Activated T-helper 2 cell treated with anti-CD3 and anti-CD28 coated beads, Interferon-gamma antibody, Interleukin-2, Interleukin-4, amounts not matched to agents 10 μg/mL and 5 μg/mL and 100 μg/mL, durations not matched to agents 14 hours and 24 hours and 36 hours (primary cell): Measurements from ENCODE around the gene PPM1N. TPM values are rescaled to one million over a fixed set of nuclear protein-coding genes. Genes with fewer than 3 reads are reported as not detected.

ENCODE experiments used
- DNase-seq: peaks from one replicate; pipeline ENCODE4 v3.0.0; 2021; ENCODE audit warnings: low spot score
- H3K27ac Mint-ChIP-seq: one replicate; pipeline ENCODE4 v1.8.0; 2021; ENCODE audit warnings: mixed read lengths
- H3K27me3 Mint-ChIP-seq: one replicate; pipeline ENCODE4 v1.8.0; 2021; ENCODE audit warnings: low read depth, mixed read lengths
- H3K36me3 Mint-ChIP-seq: one replicate; pipeline ENCODE4 v1.8.0; 2021; ENCODE audit warnings: low read depth, mixed read lengths
- H3K4me1 Mint-ChIP-seq: one replicate; pipeline ENCODE4 v1.8.0; 2021; ENCODE audit warnings: low read depth, mixed read lengths
- H3K4me3 Mint-ChIP-seq: one replicate; pipeline ENCODE4 v1.8.0; 2021; ENCODE audit warnings: low read depth, mild to moderate bottlenecking, moderate library complexity, mixed read lengths
- H3K9me3 Mint-ChIP-seq: one replicate; pipeline ENCODE4 v1.8.0; 2021; ENCODE audit warnings: mixed read lengths
- intact Hi-C: fragments of 100-400 bp; cut with micrococcal nuclease; formaldehyde crosslinking; loops from one replicate; pipeline ENCODE4 v1.15.1; 2023
- total RNA-seq: library from RNA; stranded (reverse); gene quantifications from 2 replicates; pipeline ENCODE4 v1.2.3, GENCODE V29; 2022

The PPM1N gene
- total RNA-seq, 1 donor from 2014 or later, result 2.5 TPM

GRCh38 chr19:45542234-45542668 lies 44.0 kb downstream of the PPM1N start:
- Mint-ChIP-seq H3K36me3 (peaks cover 3% of the 10 kb centered on the region), H3K27ac (no peak overlapping the region), H3K4me3 (no peak overlapping the region), H3K4me1 (peaks cover 5% of the 10 kb centered on the region), H3K27me3 (no peaks in the 10 kb centered on the region), H3K9me3 (peaks cover 14% of the 10 kb centered on the region)
- no peak for DNase-seq
- intact Hi-C loops, result no loop called here

GRCh38 chr19:45547211-45547770 lies 49.0 kb downstream of the PPM1N start:
- H3K4me3 Mint-ChIP-seq, result no peak overlapping the region
- no peaks in the 10 kb centered on the region for H3K9me3 Mint-ChIP-seq
- no peaks in the 10 kb centered on the region for H3K27me3 Mint-ChIP-seq
- intact Hi-C loops, result no loop called here
- no peak overlapping the region for H3K27ac Mint-ChIP-seq
- H3K4me1 Mint-ChIP-seq, result peaks cover 5% of the 10 kb centered on the region
- no peaks in the 10 kb centered on the region for H3K36me3 Mint-ChIP-seq
- DNase-seq, result no peak

- intact Hi-C loops, result no loop called here
- peaks cover 5% of the 10 kb centered on the region for H3K4me1 Mint-ChIP-seq
- no peak overlapping the region for H3K27ac Mint-ChIP-seq
- DNase-seq, result no peak
- H3K27me3 Mint-ChIP-seq, result no peaks in the 10 kb centered on the region
- no peak overlapping the region for H3K4me3 Mint-ChIP-seq
- H3K36me3 Mint-ChIP-seq, result peaks cover 3% of the 10 kb centered on the region
- no peaks in the 10 kb centered on the region for H3K9me3 Mint-ChIP-seq
Observed at GRCh38 chr19:45547965-45548609, 49.8 kb downstream of the PPM1N start.

Other genes with a start within 250 kb of the PPM1N start
- 25.6 and 28.9 TPM in 2 replicates for gene MARK4, start 247.2 kb upstream of the PPM1N start, total RNA-seq
- not detected in 2 replicates for gene CKM, start 175.6 kb upstream of the PPM1N start, total RNA-seq
- 0.18 TPM in 1 of 2 replicates, not detected in the other for gene KLC3, start 157.7 kb upstream of the PPM1N start, total RNA-seq
- 32.6 and 34.5 TPM in 2 replicates for gene ERCC2, start 127.9 kb upstream of the PPM1N start, total RNA-seq
- gene PPP1R13L, start 93.4 kb upstream of the PPM1N start, total RNA-seq, result 12.8 and 16.6 TPM in 2 replicates
- 16.1 and 16.7 TPM in 2 replicates for gene POLR1G, start 91.8 kb upstream of the PPM1N start, total RNA-seq
- gene ERCC1, start 74.5 kb upstream of the PPM1N start, total RNA-seq, result 114 and 118 TPM in 2 replicates
- gene FOSB, start 30.4 kb upstream of the PPM1N start, total RNA-seq, result 10.2 and 10.9 TPM in 2 replicates
- gene RTN2, start 1.4 kb upstream of the PPM1N start, total RNA-seq, result 4.0 and 8.1 TPM in 2 replicates
- 232 and 244 TPM in 2 replicates for gene VASP, start 9.0 kb downstream of the PPM1N start, total RNA-seq
- gene OPA3, start 86.4 kb downstream of the PPM1N start, total RNA-seq, result 15.2 and 15.9 TPM in 2 replicates
- gene GPR4, start 103.8 kb downstream of the PPM1N start, total RNA-seq, result not detected in 2 replicates
- 180 and 207 TPM in 2 replicates for gene EML2, start 141.0 kb downstream of the PPM1N start, total RNA-seq
- 9.3 and 9.5 TPM in 2 replicates for gene GIPR, start 169.8 kb downstream of the PPM1N start, total RNA-seq
- gene SNRPD2, start 193.5 kb downstream of the PPM1N start, total RNA-seq, result 738 and 766 TPM in 2 replicates
- 24.2 and 26.7 TPM in 2 replicates for gene QPCTL, start 194.2 kb downstream of the PPM1N start, total RNA-seq
- 34.4 and 38.9 TPM in 2 replicates for gene FBXO46, start 232.5 kb downstream of the PPM1N start, total RNA-seq
- not detected in 2 replicates for gene MEIOSIN, start 235.0 kb downstream of the PPM1N start, total RNA-seq